ENCODE data around the gene TDRD10. TPM values are rescaled to one million over a fixed set of nuclear protein-coding genes. Genes with fewer than 3 reads are reported as not detected.
A peak's percentile ranks its signal among the peaks of the same experiment; 100 is the strongest.

TDRD10 gene
- total RNA-seq, 1 experiment from 2014 or later, result not detected

GRCh38 chr1:154577346-154578057, 75.5 kb downstream of the TDRD10 start:
- no peak for DNase-seq (ENCODE audit: low spot score)

- DNase-seq (ENCODE audit: low spot score), result no peak
Measured at GRCh38 chr1:154578058-154578418, 76.0 kb downstream of the TDRD10 start.

- DNase-seq (ENCODE audit: low spot score), result no peak
Measured at GRCh38 chr1:154579374-154579773, 77.4 kb downstream of the TDRD10 start.

GRCh38 chr1:154581766-154582165, 79.7 kb downstream of the TDRD10 start:
- no peak for DNase-seq (ENCODE audit: low spot score)

GRCh38 chr1:154582885-154583284, 80.9 kb downstream of the TDRD10 start:
- DNase-seq (ENCODE audit: low spot score), result no peak

GRCh38 chr1:154583773-154584172, 81.8 kb downstream of the TDRD10 start:
- DNase-seq (ENCODE audit: low spot score), result peak; percentile 45

GRCh38 chr1:154584267-154584994, 82.4 kb downstream of the TDRD10 start:
- no peak for DNase-seq (ENCODE audit: low spot score)

GRCh38 chr1:154586231-154586630, 84.2 kb downstream of the TDRD10 start:
- no peak for DNase-seq (ENCODE audit: low spot score)

- no peak for DNase-seq (ENCODE audit: low spot score)
Measured at GRCh38 chr1:154586641-154587040, 84.6 kb downstream of the TDRD10 start.

- DNase-seq (ENCODE audit: low spot score), result no peak
Measured at GRCh38 chr1:154589780-154590179, 87.8 kb downstream of the TDRD10 start.

GRCh38 chr1:154590756-154591155, 88.7 kb downstream of the TDRD10 start:
- DNase-seq (ENCODE audit: low spot score), result no peak

- no peak for DNase-seq (ENCODE audit: low spot score)
Measured at GRCh38 chr1:154591206-154591605, 89.2 kb downstream of the TDRD10 start.

GRCh38 chr1:154593390-154593789, 91.4 kb downstream of the TDRD10 start:
- no peak for DNase-seq (ENCODE audit: low spot score)

- DNase-seq (ENCODE audit: low spot score), result no peak
Measured at GRCh38 chr1:154594811-154595210, 92.8 kb downstream of the TDRD10 start.

- no peak for DNase-seq (ENCODE audit: low spot score)
Measured at GRCh38 chr1:154595621-154596020, 93.6 kb downstream of the TDRD10 start.

Other genes starting within 250 kb of the TDRD10 start
- gene HAX1, start 229.6 kb upstream of the TDRD10 start, total RNA-seq (2014; rRNA removed; shearing (Covaris generic)), result 210 and 220 TPM in 2 replicates
- not detected in 2 replicates for gene AQP10, start 181.1 kb upstream of the TDRD10 start, total RNA-seq (2014; rRNA removed; shearing (Covaris generic))
- 93.9 and 129 TPM in 2 replicates for gene ATP8B2, start 176.7 kb upstream of the TDRD10 start, total RNA-seq (2014; rRNA removed; shearing (Covaris generic))
- gene IL6R, start 96.9 kb upstream of the TDRD10 start, total RNA-seq (2014; rRNA removed; shearing (Covaris generic)), result 2.4 and 4.5 TPM in 2 replicates
- gene SHE, start 193 bp downstream of the TDRD10 start, total RNA-seq (2014; rRNA removed; shearing (Covaris generic)), result not detected in 2 replicates
- gene UBE2Q1, start 56.4 kb downstream of the TDRD10 start, total RNA-seq (2014; rRNA removed; shearing (Covaris generic)), result 56.2 and 59.8 TPM in 2 replicates
- gene CHRNB2, start 65.6 kb downstream of the TDRD10 start, total RNA-seq (2014; rRNA removed; shearing (Covaris generic)), result not detected in 2 replicates
- 110 and 119 TPM in 2 replicates for gene ADAR, start 106.0 kb downstream of the TDRD10 start, total RNA-seq (2014; rRNA removed; shearing (Covaris generic))

All from A172 (cell line).